SJCRH30 (cell line): ENCODE results near the gene ST6GAL1. TPM values are rescaled to one million over a fixed set of nuclear protein-coding genes. Genes with fewer than 3 reads are reported as not detected.
"Not testable (repeated sequence)": the region's sequence is repeated elsewhere in the genome, so short reads cannot be mapped to it uniquely, and the experiment has no call there.

Experiments
- DNase-seq, 2 experiments: peaks; one replicate each; pipeline ENCODE4 v3.0.0-alpha.2; 2015 to 2020
- H3K27ac ChIP-seq: fragments of 250-450 bp; sonication (Bioruptor Pico); 2 replicates; pipeline ENCODE4 v1.5.1; 2020; ENCODE audit warnings: mild to moderate bottlenecking, moderate library complexity
- H3K27me3 ChIP-seq: fragments of 250-450 bp; sonication (Bioruptor Pico); 2 replicates; pipeline ENCODE4 v1.5.1; 2020; ENCODE audit warnings: mild to moderate bottlenecking, moderate library complexity
- H3K36me3 ChIP-seq: fragments of 250-450 bp; sonication (Bioruptor Pico); 2 replicates; pipeline ENCODE4 v1.5.1; 2020; ENCODE audit warnings: mild to moderate bottlenecking, moderate library complexity
- H3K4me1 ChIP-seq: fragments of 250-450 bp; sonication (Bioruptor Pico); 2 replicates; pipeline ENCODE4 v1.5.1; 2020; ENCODE audit warnings: mild to moderate bottlenecking, moderate library complexity
- H3K4me3 ChIP-seq: fragments of 250-450 bp; sonication (Bioruptor Pico); 2 replicates; pipeline ENCODE4 v1.5.1; 2020; ENCODE audit warnings: mild to moderate bottlenecking, moderate library complexity
- H3K9me3 ChIP-seq: fragments of 250-450 bp; sonication (Bioruptor Pico); replicated peaks from 2 replicates; pipeline ENCODE4 v1.5.1; 2020; ENCODE audit warnings: mild to moderate bottlenecking, moderate library complexity
- total RNA-seq: library from RNA; depleted of rRNA; stranded (reverse); fragments of >200 nt; shearing (Covaris generic); gene quantifications from 2 replicates; pipeline ENCODE4 v1.2.3, GENCODE V29; 2014

Gene ST6GAL1
- total RNA-seq, 1 experiment from 2014 or later = 2.3 TPM

DNA sequence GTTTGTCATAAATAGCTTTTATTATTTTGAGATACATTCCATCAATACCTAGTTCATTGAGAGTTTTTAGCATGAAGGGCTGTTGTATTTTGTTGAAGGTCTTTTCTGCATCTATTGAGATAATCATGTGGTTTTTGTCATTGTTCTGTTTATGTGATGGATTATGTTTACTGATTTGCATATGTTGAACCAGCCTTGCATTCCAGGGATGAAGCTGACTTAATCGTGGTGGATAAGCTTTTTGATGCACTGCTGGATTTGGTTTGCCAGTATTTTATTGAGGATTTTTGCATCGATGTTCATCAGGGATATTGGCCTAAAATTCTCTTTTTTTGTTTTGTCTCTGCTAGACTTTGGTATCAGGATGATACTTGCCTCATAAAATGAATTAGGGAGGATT is 124.1 kb downstream of the ST6GAL1 start:
- not testable (repeated sequence) for H3K27ac ChIP-seq, H3K4me3 ChIP-seq, DNase-seq, H3K9me3 ChIP-seq, H3K36me3 ChIP-seq, H3K4me1 ChIP-seq, H3K27me3 ChIP-seq

GRCh38 chr3:187057803-187058202 is 127.5 kb downstream of the ST6GAL1 start:
- H3K27ac ChIP-seq, H3K9me3 ChIP-seq, H3K4me3 ChIP-seq, H3K4me1 ChIP-seq, H3K36me3 ChIP-seq, DNase-seq, H3K27me3 ChIP-seq: not testable (repeated sequence)

DNA sequence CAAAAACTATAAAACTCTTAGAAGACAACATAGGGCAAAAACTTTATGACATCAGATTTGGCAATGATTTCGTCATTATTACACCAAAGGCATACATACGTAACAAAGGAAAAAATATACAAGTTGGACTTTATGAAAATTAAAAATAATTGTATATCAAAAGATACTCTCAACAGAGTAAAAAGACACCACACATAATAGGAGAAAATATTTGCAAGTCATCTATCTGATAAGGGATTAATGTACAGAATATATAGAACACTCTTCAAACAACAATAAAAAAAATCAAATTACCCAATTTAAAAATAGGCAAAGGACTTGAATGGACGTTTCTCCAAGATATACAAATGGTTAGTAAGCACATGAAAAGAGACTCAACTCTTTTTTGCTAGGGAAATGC is 131.4 kb downstream of the ST6GAL1 start:
- Histone ChIP-seq H3K4me1 (no peaks in the 10 kb centered on the region), H3K27me3 (no peaks in the 10 kb centered on the region), H3K36me3 (no peaks in the 10 kb centered on the region), H3K27ac (no peak overlapping the region), H3K9me3 (no peaks in the 10 kb centered on the region), H3K4me3 (no peak overlapping the region)
- DNase-seq = no peak

DNA sequence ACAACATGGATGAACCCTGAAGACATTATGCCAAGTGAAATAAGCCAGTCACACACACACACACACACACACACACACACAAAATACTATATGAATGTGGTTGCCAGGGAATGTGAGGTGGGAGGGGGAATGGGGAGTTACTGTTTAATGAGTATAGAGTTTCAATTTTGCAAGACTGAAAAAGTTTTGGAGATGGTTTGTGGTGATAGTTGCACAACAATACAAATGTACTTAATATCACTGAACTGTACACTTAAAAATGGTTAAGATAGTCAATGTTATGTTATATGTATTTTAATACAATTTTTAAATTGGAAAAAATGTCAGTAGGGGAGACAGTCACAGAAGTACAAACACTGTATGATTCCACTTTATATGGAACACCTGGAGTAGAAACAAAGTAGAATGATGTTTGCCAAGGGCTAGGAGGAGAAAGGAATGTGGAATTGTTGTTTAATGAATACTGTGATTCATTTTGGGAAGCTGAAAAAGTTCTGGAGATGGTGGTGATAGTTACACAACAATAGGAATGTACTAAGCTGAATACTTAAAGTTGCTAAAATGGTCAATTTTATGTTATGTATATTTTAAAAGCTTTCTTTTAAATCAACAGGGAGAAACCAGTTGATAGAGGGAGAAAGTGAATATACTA is 132.3 kb downstream of the ST6GAL1 start:
- no peaks in the 10 kb centered on the region for H3K27me3 ChIP-seq
- no peaks in the 10 kb centered on the region for H3K9me3 ChIP-seq
- H3K27ac ChIP-seq = no peak overlapping the region
- DNase-seq = no peak
- no peak overlapping the region for H3K4me3 ChIP-seq
- no peaks in the 10 kb centered on the region for H3K36me3 ChIP-seq
- no peaks in the 10 kb centered on the region for H3K4me1 ChIP-seq

DNA sequence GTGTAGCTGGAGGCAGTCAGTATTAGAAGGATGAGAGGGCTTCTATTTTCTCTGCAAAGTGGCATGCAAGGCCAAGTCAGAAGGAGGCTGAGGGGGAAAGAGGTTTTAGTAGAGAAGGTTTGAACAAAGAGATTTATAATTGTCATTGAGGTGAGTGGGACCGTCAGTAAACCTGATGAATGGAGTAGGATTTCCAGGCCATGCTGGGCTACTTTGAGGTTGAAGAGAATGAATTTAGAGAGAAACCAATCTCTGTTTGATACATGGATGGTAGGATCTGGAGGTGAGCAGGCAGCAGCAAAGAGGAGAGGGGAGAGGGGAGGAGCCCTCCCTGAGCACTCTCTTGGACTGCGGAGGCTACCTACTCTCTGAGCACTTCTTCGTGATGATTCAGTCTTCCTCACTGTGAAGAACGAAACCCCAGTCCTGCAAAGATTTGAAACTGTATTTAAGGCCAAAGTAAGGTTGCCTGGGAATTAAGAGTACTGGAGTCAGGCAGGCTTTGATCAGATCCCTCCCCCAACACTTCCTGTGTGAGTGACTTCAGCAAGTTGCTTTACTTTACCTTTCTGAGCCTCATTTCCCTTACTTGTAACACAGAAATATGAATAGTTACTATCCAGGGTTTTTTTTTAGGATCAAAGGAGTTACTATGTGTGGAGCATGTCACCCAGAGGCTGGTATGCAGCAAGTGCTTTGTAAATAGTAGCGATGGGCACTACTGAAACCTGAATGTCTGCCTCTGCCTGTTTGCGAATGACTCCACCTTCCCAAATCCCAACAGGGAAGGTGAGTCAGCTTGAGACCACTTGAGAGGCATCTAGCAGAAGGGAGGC is 133.2 kb downstream of the ST6GAL1 start:
- H3K4me3 ChIP-seq = no peak overlapping the region
- no peaks in the 10 kb centered on the region for H3K9me3 ChIP-seq
- no peak for DNase-seq
- no peaks in the 10 kb centered on the region for H3K27me3 ChIP-seq
- no peaks in the 10 kb centered on the region for H3K4me1 ChIP-seq
- H3K27ac ChIP-seq = no peak overlapping the region
- no peaks in the 10 kb centered on the region for H3K36me3 ChIP-seq

- Histone ChIP-seq H3K27ac (no peak overlapping the region), H3K4me1 (no peaks in the 10 kb centered on the region), H3K27me3 (no peaks in the 10 kb centered on the region), H3K36me3 (no peaks in the 10 kb centered on the region), H3K4me3 (no peak overlapping the region), H3K9me3 (no peaks in the 10 kb centered on the region)
- DNase-seq = no peak
Measured at GRCh38 chr3:187064210-187065115, 134.1 kb downstream of the ST6GAL1 start.

DNA sequence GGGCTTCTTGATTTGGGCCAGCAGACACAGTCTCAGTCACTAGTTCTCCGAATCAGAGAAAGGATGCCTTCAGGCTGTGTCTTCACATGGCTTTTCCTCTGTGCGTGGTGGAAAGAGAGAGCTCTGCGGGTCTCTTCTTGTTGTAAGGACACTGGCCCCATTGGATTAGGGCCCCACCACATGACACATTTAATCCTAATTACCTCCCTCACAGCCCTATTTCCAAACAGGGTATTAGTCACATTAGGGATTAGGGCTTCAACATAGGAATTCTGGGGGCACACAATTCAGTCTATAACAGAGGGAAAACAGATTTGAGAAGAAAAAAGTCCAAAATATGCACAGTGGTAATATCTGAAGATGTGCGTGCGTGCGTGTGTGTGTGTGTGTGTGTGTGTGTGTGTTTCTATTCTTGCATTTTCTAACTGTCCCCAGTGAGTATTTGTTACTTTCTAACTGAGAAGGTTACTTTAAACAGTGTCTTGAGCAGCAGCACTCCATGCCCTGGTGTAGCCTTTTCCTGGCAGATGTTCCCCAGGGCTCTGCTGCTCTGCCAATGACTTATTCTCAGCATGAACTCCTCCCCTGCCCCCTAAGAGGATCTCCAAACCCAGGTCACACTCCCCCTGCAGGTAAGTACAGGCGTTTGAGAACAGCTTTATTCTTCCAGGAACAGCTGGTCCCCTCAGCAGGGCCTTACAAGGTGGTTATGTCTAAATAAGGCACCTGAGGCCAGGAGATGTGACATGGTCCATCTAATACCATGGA is 136.1 kb downstream of the ST6GAL1 start:
- Histone ChIP-seq H3K4me1 (no peaks in the 10 kb centered on the region), H3K9me3 (no peaks in the 10 kb centered on the region), H3K4me3 (no peak overlapping the region), H3K27me3 (no peaks in the 10 kb centered on the region), H3K36me3 (no peaks in the 10 kb centered on the region), H3K27ac (no peak overlapping the region)
- DNase-seq = peak in 1 of 2 experiments; percentile 8

GRCh38 chr3:187068787-187069186 is 138.5 kb downstream of the ST6GAL1 start:
- Histone ChIP-seq H3K27me3 (no peaks in the 10 kb centered on the region), H3K4me3 (no peak overlapping the region), H3K9me3 (no peaks in the 10 kb centered on the region), H3K27ac (no peak overlapping the region), H3K36me3 (no peaks in the 10 kb centered on the region), H3K4me1 (no peaks in the 10 kb centered on the region)
- DNase-seq = no peak

GRCh38 chr3:187069857-187070516 is 139.7 kb downstream of the ST6GAL1 start:
- Histone ChIP-seq H3K27me3 (no peaks in the 10 kb centered on the region), H3K27ac (no peak overlapping the region), H3K4me1 (no peaks in the 10 kb centered on the region), H3K9me3 (no peaks in the 10 kb centered on the region), H3K36me3 (no peaks in the 10 kb centered on the region), H3K4me3 (no peak overlapping the region)
- no peak for DNase-seq

DNA sequence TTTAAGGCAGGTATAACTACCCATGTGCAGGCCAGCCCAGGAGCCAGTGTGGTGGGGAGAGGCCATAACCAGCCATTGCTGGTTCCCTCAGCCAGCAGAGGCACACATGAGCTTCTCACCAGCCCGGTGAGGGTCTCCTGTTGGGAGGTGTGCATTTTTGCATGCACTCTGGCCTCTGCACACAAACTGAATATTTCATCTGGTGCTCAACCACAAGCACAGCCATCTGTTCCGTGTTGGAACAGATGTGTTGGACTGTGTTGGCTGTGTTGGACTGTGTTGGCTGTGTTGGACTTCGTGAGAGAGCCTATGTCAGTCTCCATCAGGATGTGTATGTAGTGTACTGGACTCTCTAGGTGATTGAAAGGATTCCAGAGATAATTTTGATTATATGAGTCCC is 141.8 kb downstream of the ST6GAL1 start:
- Histone ChIP-seq H3K9me3 (no peaks in the 10 kb centered on the region), H3K27ac (no peak overlapping the region), H3K36me3 (no peaks in the 10 kb centered on the region), H3K27me3 (no peaks in the 10 kb centered on the region), H3K4me3 (no peak overlapping the region), H3K4me1 (no peaks in the 10 kb centered on the region)
- no peak for DNase-seq

GRCh38 chr3:187072511-187072910 is 142.2 kb downstream of the ST6GAL1 start:
- no peaks in the 10 kb centered on the region for H3K9me3 ChIP-seq
- no peak for DNase-seq
- H3K27me3 ChIP-seq = no peaks in the 10 kb centered on the region
- no peaks in the 10 kb centered on the region for H3K4me1 ChIP-seq
- H3K27ac ChIP-seq = no peak overlapping the region
- no peak overlapping the region for H3K4me3 ChIP-seq
- H3K36me3 ChIP-seq = no peaks in the 10 kb centered on the region

- Histone ChIP-seq H3K36me3 (no peaks in the 10 kb centered on the region), H3K4me3 (no peak overlapping the region), H3K27ac (no peak overlapping the region), H3K9me3 (no peaks in the 10 kb centered on the region), H3K27me3 (no peaks in the 10 kb centered on the region), H3K4me1 (no peaks in the 10 kb centered on the region)
- no peak for DNase-seq
Measured at GRCh38 chr3:187073581-187074098, 143.3 kb downstream of the ST6GAL1 start.

- DNase-seq = no peak
- H3K4me1 ChIP-seq = no peaks in the 10 kb centered on the region
- no peak overlapping the region for H3K27ac ChIP-seq
- no peaks in the 10 kb centered on the region for H3K9me3 ChIP-seq
- H3K36me3 ChIP-seq = no peaks in the 10 kb centered on the region
- H3K4me3 ChIP-seq = no peak overlapping the region
- H3K27me3 ChIP-seq = no peaks in the 10 kb centered on the region
Measured at GRCh38 chr3:187074846-187075245, 144.5 kb downstream of the ST6GAL1 start.

DNA sequence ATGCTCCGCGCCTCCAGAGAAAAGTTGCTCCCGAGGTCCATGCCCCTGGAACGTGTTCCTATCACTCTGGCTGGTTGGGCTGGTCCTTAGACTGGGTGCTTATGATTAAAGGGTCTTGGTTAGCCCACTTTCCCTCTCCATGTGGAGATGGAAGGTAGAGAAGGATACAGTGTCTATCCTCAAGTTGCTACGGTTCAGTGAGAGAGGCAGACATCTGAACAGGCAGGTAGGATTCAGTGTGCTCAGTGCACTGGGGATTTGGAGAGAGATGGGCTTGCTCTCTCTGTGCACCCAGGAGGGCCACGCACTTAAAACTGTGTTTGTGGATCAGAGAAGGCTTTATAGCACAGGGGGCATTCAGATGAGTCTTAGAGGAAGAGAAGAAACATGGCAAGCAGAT is 146.0 kb downstream of the ST6GAL1 start:
- H3K27ac ChIP-seq = no peak overlapping the region
- H3K36me3 ChIP-seq = no peaks in the 10 kb centered on the region
- H3K4me3 ChIP-seq = no peak overlapping the region
- H3K4me1 ChIP-seq = no peaks in the 10 kb centered on the region
- H3K9me3 ChIP-seq = no peaks in the 10 kb centered on the region
- no peaks in the 10 kb centered on the region for H3K27me3 ChIP-seq
- DNase-seq = no peak
